Tibial nerve (tissue), 4 donors: ENCODE measurements around the gene MLLT11. TPM values are rescaled to one million over a fixed set of nuclear protein-coding genes. Genes with fewer than 3 reads are reported as not detected.

Source experiments
- DNase-seq, 2 donors: peaks; one replicate each; pipeline ENCODE4 v3.0.0-alpha.2; 2019; ENCODE audit warnings: low spot score in 2 of 2
- H3K27ac ChIP-seq, 4 donors: fragments of 200-600 bp; sonication (generic) in 3 of 4; one replicate each; pipeline ENCODE4 v1.5.1; 2017 to 2019; ENCODE audit warnings: mild to moderate bottlenecking in 1 of 4
- H3K27me3 ChIP-seq, 2 donors: fragments of 200-600 bp; sonication (generic) in 1 of 2; one replicate each; pipeline versions ENCODE4 v1.5.1 to v1.6.0; 2017 to 2019
- H3K36me3 ChIP-seq, 3 donors: fragments of 200-600 bp; sonication (generic); one replicate each; pipeline ENCODE4 v1.5.1; 2018 to 2019
- H3K4me1 ChIP-seq, 4 donors: fragments of 200-600 bp; sonication (generic) in 3 of 4; one replicate each; pipeline ENCODE4 v1.5.1; 2017 to 2019
- H3K4me3 ChIP-seq, 4 donors: fragments of 200-600 bp; sonication (generic) in 3 of 4; one replicate each; pipeline ENCODE4 v1.5.1; 2017 to 2019; ENCODE audit warnings: mild to moderate bottlenecking in 1 of 4, moderate library complexity in 1 of 4
- H3K9me3 ChIP-seq, 4 donors: fragments of 200-600 bp; sonication (generic) in 3 of 4; one replicate each; pipeline ENCODE4 v1.5.1; 2017 to 2019
- CTCF ChIP-seq, 5 experiments: fragments of 200-600 bp in 3 of 5; fragments of 450-650 bp in 2 of 5; sonication (generic) in 3 of 5; IDR thresholded peaks; one replicate each; pipeline ENCODE4 v1.5.1; 2016 to 2019; ENCODE audit warnings: antibody characterized with exemption in 5 of 5, mild to moderate bottlenecking in 3 of 5, moderate library complexity in 2 of 5
- EP300 ChIP-seq, 2 donors: sonication (generic); formaldehyde crosslinking; IDR thresholded peaks; one replicate each; pipeline ENCODE4 v1.6.1; 2017; ENCODE audit warnings: antibody characterized with exemption in 2 of 2, mild to moderate bottlenecking in 1 of 2
- POLR2A ChIP-seq, 2 donors: fragments of 450-650 bp; IDR thresholded peaks; one replicate each; pipeline ENCODE4 v1.6.1; 2017; ENCODE audit warnings: antibody characterized with exemption in 2 of 2, mild to moderate bottlenecking in 2 of 2, moderate library complexity in 2 of 2
- whole genome bisulfite sequencing, 2 donors: methylation state at CpG; one replicate each; pipeline ENCODE4 v1.1.5; 2018; 5-methylcytosine and 5-hydroxymethylcytosine counted together
- total RNA-seq, 4 donors: library from RNA; depleted of rRNA; stranded (reverse); fragments of >200 nt; gene quantifications; one replicate each; pipeline ENCODE4 v1.1.0, GENCODE V29; 2016

The MLLT11 gene
- total RNA-seq, 4 donors from 2014 or later: 1.2 to 2.7 (median 2.0) TPM

GRCh38 chr1:151024540-151025146 is 35.6 kb upstream of the MLLT11 start:
- peak; percentile 78 to 92 for DNase-seq
- TF ChIP-seq CTCF (IDR thresholded peaks at IDR 0.05) (peak; percentile 55 to 84 (median 73)), EP300 (IDR thresholded peaks at IDR 0.05) (peak in 1 of 2 donors; percentile 38), POLR2A (IDR thresholded peaks at IDR 0.05) (no peak)
- Histone ChIP-seq H3K27ac (peak overlapping the region in 2 of 4 donors; percentile 1 to 72), H3K27me3 (no peaks in the 10 kb centered on the region), H3K9me3 (no peaks in the 10 kb centered on the region), H3K36me3 (peaks cover 0 to 59% (median 16%) of the 10 kb centered on the region in 3 donors), H3K4me1 (peaks cover 0 to 10% (median 0%) of the 10 kb centered on the region in 4 donors), H3K4me3 (no peak overlapping the region)
- 12 to 15% methylated on average over 6 of the region's 6 CpGs for WGBS, 2 donors

- Histone ChIP-seq H3K27me3 (no peaks in the 10 kb centered on the region), H3K9me3 (no peaks in the 10 kb centered on the region), H3K36me3 (peaks cover 0 to 64% (median 17%) of the 10 kb centered on the region in 3 donors), H3K4me3 (no peak overlapping the region), H3K4me1 (peaks cover 0 to 10% (median 0%) of the 10 kb centered on the region in 4 donors), H3K27ac (no peak overlapping the region)
- TF ChIP-seq POLR2A (IDR thresholded peaks at IDR 0.05) (no peak), CTCF (IDR thresholded peaks at IDR 0.05) (no peak), EP300 (IDR thresholded peaks at IDR 0.05) (no peak)
- no peak for DNase-seq
These were observed 33.7 kb upstream of the MLLT11 start for GRCh38 chr1:151026460-151026859.

- Histone ChIP-seq H3K9me3 (no peaks in the 10 kb centered on the region), H3K27ac (no peak overlapping the region), H3K36me3 (peaks cover 0 to 82% (median 20%) of the 10 kb centered on the region in 3 donors), H3K4me1 (no peaks in the 10 kb centered on the region), H3K27me3 (no peaks in the 10 kb centered on the region), H3K4me3 (no peak overlapping the region)
- whole genome bisulfite sequencing, 2 donors: 95% methylated on average over 8 of the region's 8 CpGs
- no peak for DNase-seq
- TF ChIP-seq POLR2A (IDR thresholded peaks at IDR 0.05) (no peak), CTCF (IDR thresholded peaks at IDR 0.05) (no peak), EP300 (IDR thresholded peaks at IDR 0.05) (no peak)
These were observed 28.0 kb upstream of the MLLT11 start for GRCh38 chr1:151032164-151032563.

GRCh38 chr1:151035167-151035566 is 25.0 kb upstream of the MLLT11 start:
- peaks cover 0 to 54% (median 10%) of the 10 kb centered on the region in 3 donors for H3K36me3 ChIP-seq
- no peaks in the 10 kb centered on the region for H3K27me3 ChIP-seq
- DNase-seq: no peak
- H3K27ac ChIP-seq: no peak overlapping the region
- no peak overlapping the region for H3K4me3 ChIP-seq
- TF ChIP-seq EP300 (IDR thresholded peaks at IDR 0.05): no peak
- TF ChIP-seq POLR2A (IDR thresholded peaks at IDR 0.05): no peak
- TF ChIP-seq CTCF (IDR thresholded peaks at IDR 0.05): no peak
- 84 to 87% methylated on average over 3 of the region's 3 CpGs for WGBS, 2 donors
- H3K4me1 ChIP-seq: no peaks in the 10 kb centered on the region
- H3K9me3 ChIP-seq: no peaks in the 10 kb centered on the region

- Histone ChIP-seq H3K36me3 (peaks cover 0 to 42% (median 4%) of the 10 kb centered on the region in 3 donors), H3K9me3 (no peaks in the 10 kb centered on the region), H3K4me1 (no peaks in the 10 kb centered on the region), H3K27me3 (no peaks in the 10 kb centered on the region), H3K4me3 (no peak within 1 kb of the TSS), H3K27ac (no peak within 1 kb of the TSS)
- no peak for DNase-seq
- WGBS, 2 donors: 40 to 44% methylated on average over 2 of the region's 2 CpGs
- TF ChIP-seq POLR2A (IDR thresholded peaks at IDR 0.05): no peak
These were observed 23.8 kb upstream of the MLLT11 start, which contains the start of gene BNIPL for GRCh38 chr1:151036356-151036755. Gene BNIPL (plus strand): TSS chr1:151036586. CDS start chr1:151036726, 140 bp downstream.
